Measurements from ENCODE around the gene PALM.
A peak's percentile ranks its signal among the peaks of the same experiment; 100 is the strongest.

Gene PALM

GRCh38 chr19:708154-709143 lies at the start of gene PALM:
PALM (plus strand) TSS chr19:708935; CDS start chr19:709147, 212 bp downstream.
- TF ChIP-seq CTCF (conservative IDR thresholded peaks at IDR 0.05; ENCODE audit: low read length): no peak
- no peak within 1 kb of the TSS for H3K4me3 ChIP-seq (ENCODE audit: low read length)
- no peak for DNase-seq (ENCODE audit: low read depth)

- no peak for TF ChIP-seq CTCF (conservative IDR thresholded peaks at IDR 0.05; ENCODE audit: low read length)
- DNase-seq (ENCODE audit: low read depth): no peak
- peak overlapping the region; percentile 78 for H3K4me3 ChIP-seq (ENCODE audit: low read length)
These were observed 47.8 kb upstream of the PALM start for GRCh38 chr19:660793-661426.

- TF ChIP-seq CTCF (conservative IDR thresholded peaks at IDR 0.05; ENCODE audit: low read length): no peak
- no peak for DNase-seq (ENCODE audit: low read depth)
- peak overlapping the region; percentile 78 for H3K4me3 ChIP-seq (ENCODE audit: low read length)
These were observed 47.1 kb upstream of the PALM start for GRCh38 chr19:661427-662196.

GRCh38 chr19:662207-662961 lies 46.4 kb upstream of the PALM start:
- DNase-seq (ENCODE audit: low read depth): peak; percentile 35
- peak overlapping the region; percentile 78 for H3K4me3 ChIP-seq (ENCODE audit: low read length)
- TF ChIP-seq CTCF (conservative IDR thresholded peaks at IDR 0.05; ENCODE audit: low read length): no peak

GRCh38 chr19:662962-663681 lies 45.6 kb upstream of the PALM start, which contains the start of gene RNF126:
RNF126 (minus strand) TSS chr19:663214; CDS start chr19:663121, 93 bp downstream.
- peak within 1 kb of the TSS; percentile 78 for H3K4me3 ChIP-seq (ENCODE audit: low read length)
- TF ChIP-seq CTCF (conservative IDR thresholded peaks at IDR 0.05; ENCODE audit: low read length): no peak
- peak; percentile 91 for DNase-seq (ENCODE audit: low read depth)

- no peak for TF ChIP-seq CTCF (conservative IDR thresholded peaks at IDR 0.05; ENCODE audit: low read length)
- no peak for DNase-seq (ENCODE audit: low read depth)
- H3K4me3 ChIP-seq (ENCODE audit: low read length): peak overlapping the region; percentile 67
These were observed 45.0 kb upstream of the PALM start for GRCh38 chr19:663682-664117.
